Astrocyte (in vitro differentiated cells and primary cell): ENCODE results near the gene PKNOX2. TPM values are rescaled to one million over a fixed set of nuclear protein-coding genes. Genes with fewer than 3 reads are reported as not detected.

ENCODE experiments used
- DNase-seq: peaks from one replicate; pipeline ENCODE4 v3.0.0-alpha.2; 2010; ENCODE audit warnings: low read depth
- FAIRE-seq: peaks from 2 replicates; lab custom pipeline; 2011; peaks lifted over from hg19 to GRCh38; lab: Jason Lieb, UNC
- H2AFZ ChIP-seq: 2 replicates; pipeline ENCODE4 v1.6.0; 2012; ENCODE audit warnings: low read depth, low read length, inconsistent platforms
- H3K27ac ChIP-seq: 2 replicates; pipeline ENCODE4 v1.5.1; 2011; ENCODE audit warnings: low read depth, low read length, inconsistent platforms
- H3K27me3 ChIP-seq: 2 replicates; pipeline ENCODE4 v1.6.0; 2011; ENCODE audit warnings: low read length, inconsistent platforms; ENCODE audit not compliant: insufficient read depth
- H3K36me3 ChIP-seq: 2 replicates; pipeline ENCODE4 v1.5.1; 2011; ENCODE audit warnings: low read length, inconsistent platforms; ENCODE audit not compliant: insufficient read depth
- H3K4me1 ChIP-seq: 2 replicates; pipeline ENCODE4 v1.5.1; 2011; ENCODE audit warnings: low read length, inconsistent platforms; ENCODE audit not compliant: insufficient read depth
- H3K4me2 ChIP-seq: 2 replicates; pipeline ENCODE4 v1.6.0; 2012; ENCODE audit warnings: low read length, inconsistent platforms
- H3K4me3 ChIP-seq: 2 replicates; pipeline ENCODE4 v1.5.1; 2011; ENCODE audit warnings: low read depth, mild to moderate bottlenecking, low read length, inconsistent platforms; ENCODE audit not compliant: insufficient read depth
- H3K79me2 ChIP-seq: 2 replicates; pipeline ENCODE4 v1.6.0; 2012; ENCODE audit warnings: mild to moderate bottlenecking, low read length, inconsistent platforms; ENCODE audit not compliant: insufficient read depth
- H3K9ac ChIP-seq: 2 replicates; pipeline ENCODE4 v1.6.0; 2012; ENCODE audit warnings: mild to moderate bottlenecking, low read length, inconsistent platforms
- H3K9me3 ChIP-seq: 2 replicates; pipeline ENCODE4 v1.5.1; 2012; ENCODE audit warnings: low read depth, mild to moderate bottlenecking, low read length, inconsistent platforms; ENCODE audit not compliant: insufficient read depth
- H4K20me1 ChIP-seq: 2 replicates; pipeline ENCODE4 v1.6.0; 2012; ENCODE audit warnings: low read length, inconsistent platforms; ENCODE audit not compliant: insufficient read depth
- H3K27ac Mint-ChIP-seq: one replicate; pipeline ENCODE4 v1.8.0; 2021; ENCODE audit warnings: mild to moderate bottlenecking, mixed read lengths; ENCODE audit not compliant: unreplicated experiment
- H3K27me3 Mint-ChIP-seq: one replicate; pipeline ENCODE4 v1.8.0; 2021; ENCODE audit warnings: low read depth, mixed read lengths; ENCODE audit not compliant: unreplicated experiment
- H3K36me3 Mint-ChIP-seq: one replicate; pipeline ENCODE4 v1.8.0; 2021; ENCODE audit warnings: low read depth, mixed read lengths; ENCODE audit not compliant: unreplicated experiment
- H3K4me1 Mint-ChIP-seq: one replicate; pipeline ENCODE4 v1.8.0; 2021; ENCODE audit warnings: low read depth, mixed read lengths; ENCODE audit not compliant: unreplicated experiment
- H3K4me3 Mint-ChIP-seq: one replicate; pipeline ENCODE4 v1.8.0; 2021; ENCODE audit warnings: mild to moderate bottlenecking, moderate library complexity, mixed read lengths; ENCODE audit not compliant: unreplicated experiment
- H3K9me3 Mint-ChIP-seq: one replicate; pipeline ENCODE4 v1.8.0; 2021; ENCODE audit warnings: mild to moderate bottlenecking, mixed read lengths; ENCODE audit not compliant: unreplicated experiment
- EZH2 ChIP-seq: IDR thresholded peaks from 2 replicates; pipeline ENCODE4 v1.6.1; 2012; ENCODE audit warnings: mild to moderate bottlenecking, low read length, inconsistent platforms; ENCODE audit not compliant: insufficient read depth
- total RNA-seq: library from RNA; stranded (reverse); gene quantifications from 2 replicates; pipeline ENCODE4 v1.2.1, GENCODE V29; 2021
- TF ChIP-seq, protein P1 (sequence below): IDR thresholded peaks from 2 replicates; pipeline ENCODE4 v1.5.1; 2011; ENCODE audit warnings: low read depth, mild to moderate bottlenecking, inconsistent platforms, low read length, moderate library complexity; ENCODE audit not compliant: insufficient read depth

PKNOX2 gene
- total RNA-seq, 1 donor from 2014 or later, result 53.4 TPM

DNA sequence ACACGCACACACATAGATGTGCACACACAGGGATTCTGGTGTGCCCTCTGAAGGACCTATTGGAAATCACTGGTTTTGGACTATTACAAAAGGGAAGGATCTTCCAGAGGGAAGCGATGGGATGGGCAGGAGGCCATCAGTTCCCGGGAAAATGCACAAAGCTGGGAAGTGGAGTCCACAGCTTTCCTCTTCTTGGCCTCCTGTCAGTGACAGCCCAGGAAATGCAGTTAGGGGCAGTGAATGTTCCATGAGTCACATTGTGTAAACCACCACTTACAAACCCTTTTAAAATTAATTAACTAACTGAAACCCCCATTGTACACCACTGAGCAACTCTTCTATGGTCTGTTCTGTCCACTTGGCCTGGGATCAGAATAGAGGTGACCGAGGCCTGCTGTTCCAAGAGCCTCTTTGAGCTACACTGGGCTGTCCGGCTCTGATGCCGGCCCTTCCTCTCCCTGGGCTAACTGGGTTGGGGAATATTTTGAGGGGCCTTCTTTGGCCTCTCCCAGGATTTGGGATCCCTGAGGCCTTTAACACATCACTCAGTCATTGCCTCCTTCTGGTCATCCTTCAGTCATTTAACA is 193.8 kb downstream of the PKNOX2 start:
- Histone ChIP-seq H3K9ac (peak overlapping the region; percentile 9), H3K4me3 (no peak overlapping the region), H3K27me3 (no peaks in the 10 kb centered on the region), H3K9me3 (no peaks in the 10 kb centered on the region), H3K79me2 (no peaks in the 10 kb centered on the region), H3K27ac (no peak overlapping the region), H3K4me2 (peak overlapping the region; percentile 40), H3K4me1 (peaks cover 15% of the 10 kb centered on the region), H2AFZ (no peak overlapping the region), H3K36me3 (no peaks in the 10 kb centered on the region), H4K20me1 (no peaks in the 10 kb centered on the region)
- Mint-ChIP-seq H3K9me3 (no peaks in the 10 kb centered on the region), H3K27ac (peak overlapping the region; percentile 72), H3K4me3 (no peak overlapping the region), H3K36me3 (peaks cover 43% of the 10 kb centered on the region), H3K27me3 (no peaks in the 10 kb centered on the region), H3K4me1 (peaks cover 20% of the 10 kb centered on the region)
- DNase-seq, result peak; percentile 58
- TF ChIP-seq, protein P1, sequence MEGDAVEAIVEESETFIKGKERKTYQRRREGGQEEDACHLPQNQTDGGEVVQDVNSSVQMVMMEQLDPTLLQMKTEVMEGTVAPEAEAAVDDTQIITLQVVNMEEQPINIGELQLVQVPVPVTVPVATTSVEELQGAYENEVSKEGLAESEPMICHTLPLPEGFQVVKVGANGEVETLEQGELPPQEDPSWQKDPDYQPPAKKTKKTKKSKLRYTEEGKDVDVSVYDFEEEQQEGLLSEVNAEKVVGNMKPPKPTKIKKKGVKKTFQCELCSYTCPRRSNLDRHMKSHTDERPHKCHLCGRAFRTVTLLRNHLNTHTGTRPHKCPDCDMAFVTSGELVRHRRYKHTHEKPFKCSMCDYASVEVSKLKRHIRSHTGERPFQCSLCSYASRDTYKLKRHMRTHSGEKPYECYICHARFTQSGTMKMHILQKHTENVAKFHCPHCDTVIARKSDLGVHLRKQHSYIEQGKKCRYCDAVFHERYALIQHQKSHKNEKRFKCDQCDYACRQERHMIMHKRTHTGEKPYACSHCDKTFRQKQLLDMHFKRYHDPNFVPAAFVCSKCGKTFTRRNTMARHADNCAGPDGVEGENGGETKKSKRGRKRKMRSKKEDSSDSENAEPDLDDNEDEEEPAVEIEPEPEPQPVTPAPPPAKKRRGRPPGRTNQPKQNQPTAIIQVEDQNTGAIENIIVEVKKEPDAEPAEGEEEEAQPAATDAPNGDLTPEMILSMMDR, result no peak
- no peak for TF ChIP-seq EZH2
- FAIRE-seq, result no peak

DNA sequence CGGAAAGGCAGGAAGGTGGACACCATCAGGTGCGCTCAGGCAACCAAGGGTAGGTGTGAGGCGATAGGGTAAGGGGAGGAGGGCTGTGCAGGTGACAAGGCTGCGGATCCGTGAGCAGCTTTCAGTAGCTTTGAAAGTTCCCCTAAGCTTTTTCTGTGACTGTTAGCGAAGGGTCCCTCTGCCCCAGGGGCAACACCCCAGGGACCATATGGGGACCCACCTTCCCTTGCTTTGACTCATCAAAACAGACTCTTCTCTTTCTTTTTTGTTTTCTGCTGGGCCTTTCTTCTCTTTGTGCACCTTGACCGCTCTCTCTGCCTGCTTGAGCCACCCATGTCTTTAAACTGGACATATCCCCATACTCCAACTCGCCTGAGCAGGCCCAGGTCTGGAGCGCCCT is 194.6 kb downstream of the PKNOX2 start:
- Histone ChIP-seq H3K9me3 (no peaks in the 10 kb centered on the region), H3K4me2 (no peak overlapping the region), H3K79me2 (no peaks in the 10 kb centered on the region), H2AFZ (no peak overlapping the region), H3K27me3 (no peaks in the 10 kb centered on the region), H3K9ac (no peak overlapping the region), H3K27ac (no peak overlapping the region), H3K4me1 (peaks cover 23% of the 10 kb centered on the region), H4K20me1 (no peaks in the 10 kb centered on the region), H3K36me3 (no peaks in the 10 kb centered on the region), H3K4me3 (no peak overlapping the region)
- H3K27me3 Mint-ChIP-seq, result no peaks in the 10 kb centered on the region
- H3K4me3 Mint-ChIP-seq, result peak overlapping the region; percentile 20
- no peaks in the 10 kb centered on the region for H3K9me3 Mint-ChIP-seq
- TF ChIP-seq, protein P1, result no peak
- TF ChIP-seq EZH2, result no peak
- peaks cover 27% of the 10 kb centered on the region for H3K4me1 Mint-ChIP-seq
- peak overlapping the region; percentile 72 for H3K27ac Mint-ChIP-seq
- H3K36me3 Mint-ChIP-seq, result peaks cover 41% of the 10 kb centered on the region
- no peak for DNase-seq
- no peak for FAIRE-seq

DNA sequence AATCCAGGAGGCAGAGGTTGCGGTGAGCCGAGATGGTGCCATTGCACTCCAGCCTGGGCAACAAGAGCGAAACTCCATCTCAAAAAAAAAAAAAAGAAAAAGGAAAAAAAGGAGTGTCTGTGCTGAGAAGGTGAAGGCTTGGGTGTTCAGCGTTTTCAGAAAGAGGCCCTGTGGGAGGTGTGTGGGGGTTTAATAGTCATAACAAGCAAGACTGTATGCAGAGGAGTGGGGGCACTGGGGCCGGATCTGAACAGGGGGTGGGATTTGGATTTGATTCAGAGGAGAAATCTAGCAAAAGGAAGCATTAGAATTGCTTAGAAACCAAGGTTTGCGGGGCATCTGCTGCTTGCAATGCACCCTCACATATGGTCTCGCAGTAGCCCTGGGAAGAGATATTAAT is 195.5 kb downstream of the PKNOX2 start:
- H3K27ac Mint-ChIP-seq, result no peak overlapping the region
- Histone ChIP-seq H3K27ac (no peak overlapping the region), H3K9ac (no peak overlapping the region), H3K4me1 (peaks cover 29% of the 10 kb centered on the region), H4K20me1 (no peaks in the 10 kb centered on the region), H3K79me2 (no peaks in the 10 kb centered on the region), H3K36me3 (no peaks in the 10 kb centered on the region), H2AFZ (no peak overlapping the region), H3K4me2 (no peak overlapping the region), H3K4me3 (no peak overlapping the region), H3K9me3 (no peaks in the 10 kb centered on the region), H3K27me3 (no peaks in the 10 kb centered on the region)
- TF ChIP-seq, protein P1, result no peak
- TF ChIP-seq EZH2, result no peak
- no peaks in the 10 kb centered on the region for H3K9me3 Mint-ChIP-seq
- FAIRE-seq, result no peak
- no peak for DNase-seq
- peaks cover 36% of the 10 kb centered on the region for H3K4me1 Mint-ChIP-seq
- no peaks in the 10 kb centered on the region for H3K27me3 Mint-ChIP-seq
- no peak overlapping the region for H3K4me3 Mint-ChIP-seq
- peaks cover 42% of the 10 kb centered on the region for H3K36me3 Mint-ChIP-seq
